NT2/D1 (cell line): ENCODE measurements around the gene CYB561A3.
"Not testable (repeated sequence)": the region's sequence is repeated elsewhere in the genome, so short reads cannot be mapped to it uniquely, and the experiment has no call there.

Source experiments
- DNase-seq: peaks from one replicate; pipeline ENCODE4 v3.0.0-alpha.2; 2011; ENCODE audit warnings: low read depth, low spot score
- H3K27me3 ChIP-seq: 2 replicates; pipeline ENCODE4 v1.6.0; 2011; ENCODE audit warnings: mild to moderate bottlenecking; ENCODE audit not compliant: insufficient read length, insufficient read depth
- H3K36me3 ChIP-seq: 2 replicates; pipeline ENCODE4 v1.6.1; 2011; ENCODE audit warnings: mild to moderate bottlenecking, low read length, mixed read lengths; ENCODE audit not compliant: insufficient read depth, insufficient read length
- H3K4me1 ChIP-seq: 2 replicates; pipeline ENCODE4 v1.5.1; 2011; ENCODE audit not compliant: insufficient read depth, insufficient read length
- H3K4me3 ChIP-seq: 2 replicates; pipeline ENCODE4 v1.5.1; 2011; ENCODE audit warnings: low read depth; ENCODE audit not compliant: insufficient read length
- H3K9ac ChIP-seq: 2 replicates; pipeline ENCODE4 v1.6.0; 2011; ENCODE audit warnings: low read depth; ENCODE audit not compliant: insufficient read length
- H3K9me3 ChIP-seq: 2 replicates; pipeline ENCODE4 v1.5.1; 2011; ENCODE audit warnings: mild to moderate bottlenecking, low read length; ENCODE audit not compliant: insufficient read depth
- SUZ12 ChIP-seq: IDR thresholded peaks from 2 replicates; pipeline ENCODE4 v1.6.1; 2011; ENCODE audit not compliant: insufficient read length, insufficient read depth; ENCODE audit errors: extremely low read depth
- YY1 ChIP-seq: IDR thresholded peaks from 2 replicates; pipeline ENCODE4 v1.6.1; 2011; ENCODE audit not compliant: insufficient read length, insufficient read depth
- ZNF274 ChIP-seq: IDR thresholded peaks from 2 replicates; pipeline ENCODE4 v1.6.1; 2011; ENCODE audit warnings: mild to moderate bottlenecking, low read depth, low read length

The CYB561A3 gene

DNA sequence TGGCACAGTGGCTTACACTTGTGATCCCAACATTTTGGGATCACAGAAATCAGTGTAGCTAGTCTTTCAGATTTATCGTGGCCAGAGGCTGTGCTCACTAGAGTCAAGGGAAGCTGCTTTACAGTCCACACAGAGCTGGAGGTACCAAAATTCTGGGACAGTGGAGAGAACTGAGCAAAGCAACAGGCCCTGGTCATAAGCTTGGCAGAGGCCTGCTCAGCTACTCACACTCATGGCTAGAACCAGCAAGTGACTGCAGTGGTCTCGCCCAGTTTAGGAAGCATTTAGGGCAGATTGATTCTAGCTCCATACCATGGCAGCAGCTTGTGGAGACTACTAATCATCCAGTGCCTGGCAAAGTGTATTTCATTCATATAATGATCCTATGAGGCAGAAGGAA, 39.5 kb upstream of the CYB561A3 start:
- no peak for DNase-seq
- Histone ChIP-seq H3K9ac (no peak overlapping the region), H3K27me3 (no peaks in the 10 kb centered on the region), H3K9me3 (no peaks in the 10 kb centered on the region), H3K36me3 (peaks cover 71% of the 10 kb centered on the region), H3K4me3 (no peak overlapping the region), H3K4me1 (no peaks in the 10 kb centered on the region)
- TF ChIP-seq ZNF274: no peak
- no peak for TF ChIP-seq SUZ12
- TF ChIP-seq YY1: no peak

DNA sequence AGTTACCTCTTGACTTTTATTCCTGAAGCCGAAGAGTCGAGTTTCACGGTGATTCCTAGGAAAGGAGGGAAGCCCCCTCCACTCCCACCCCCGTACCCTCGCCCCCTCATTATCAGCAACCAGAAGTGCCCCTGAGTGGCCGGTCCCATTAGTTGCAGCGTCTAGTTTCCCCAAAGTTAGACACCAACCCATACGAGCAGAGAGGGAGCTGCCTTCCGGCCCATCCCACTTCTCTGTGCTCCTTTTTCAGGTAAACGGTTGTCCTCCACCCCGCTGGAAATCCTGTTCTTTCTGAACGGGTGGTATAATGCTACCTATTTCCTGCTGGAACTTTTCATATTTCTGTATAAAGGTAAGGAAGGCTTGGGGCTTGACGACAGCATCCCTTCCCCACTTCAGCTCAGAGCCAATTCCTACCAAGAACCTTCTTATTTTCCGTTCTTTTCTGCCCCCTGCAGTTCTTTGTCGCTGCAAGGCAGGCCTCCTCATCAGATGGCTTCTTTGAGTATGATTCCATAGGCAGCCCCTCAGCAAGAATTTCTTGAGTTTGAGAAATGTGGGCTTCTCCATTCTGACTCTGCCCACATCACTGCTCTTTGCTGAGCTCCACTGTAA, 31.4 kb upstream of the CYB561A3 start:
- Histone ChIP-seq H3K27me3 (peaks cover 6% of the 10 kb centered on the region), H3K9me3 (peaks cover 6% of the 10 kb centered on the region; the same call in 1 of the 2 replicates), H3K9ac (peak overlapping the region; percentile 87), H3K4me1 (peaks cover 3% of the 10 kb centered on the region), H3K4me3 (peak overlapping the region; percentile 78), H3K36me3 (peaks cover 18% of the 10 kb centered on the region)
- DNase-seq: no peak
- TF ChIP-seq ZNF274: no peak
- no peak for TF ChIP-seq YY1
- TF ChIP-seq SUZ12: no peak

DNA sequence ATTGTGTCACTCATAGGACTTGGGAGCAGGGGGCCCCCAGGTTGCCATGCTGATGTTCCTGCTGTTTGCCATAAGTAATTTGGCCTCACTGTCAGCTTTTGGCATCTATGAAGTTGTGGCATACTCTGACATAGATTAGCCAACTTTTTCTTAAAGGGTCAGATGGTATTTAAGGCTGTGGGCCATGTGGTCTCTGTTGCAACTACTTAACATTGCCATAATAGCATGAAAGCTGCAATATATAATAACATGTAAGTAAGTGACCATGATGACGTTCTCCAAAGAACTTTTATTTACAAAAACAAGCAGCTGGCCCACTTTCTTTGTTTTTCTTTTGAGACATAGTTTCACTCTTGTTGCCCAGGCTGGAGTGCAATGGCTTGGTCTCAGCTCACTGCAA, 28.5 kb upstream of the CYB561A3 start:
- TF ChIP-seq ZNF274 (no peak), SUZ12 (no peak), YY1 (no peak)
- Histone ChIP-seq H3K4me1 (peaks cover 3% of the 10 kb centered on the region), H3K9me3 (peaks cover 6% of the 10 kb centered on the region; the same call in 1 of the 2 replicates), H3K9ac (no peak overlapping the region), H3K27me3 (peaks cover 6% of the 10 kb centered on the region), H3K36me3 (peaks cover 4% of the 10 kb centered on the region), H3K4me3 (no peak overlapping the region)
- DNase-seq: no peak

DNA sequence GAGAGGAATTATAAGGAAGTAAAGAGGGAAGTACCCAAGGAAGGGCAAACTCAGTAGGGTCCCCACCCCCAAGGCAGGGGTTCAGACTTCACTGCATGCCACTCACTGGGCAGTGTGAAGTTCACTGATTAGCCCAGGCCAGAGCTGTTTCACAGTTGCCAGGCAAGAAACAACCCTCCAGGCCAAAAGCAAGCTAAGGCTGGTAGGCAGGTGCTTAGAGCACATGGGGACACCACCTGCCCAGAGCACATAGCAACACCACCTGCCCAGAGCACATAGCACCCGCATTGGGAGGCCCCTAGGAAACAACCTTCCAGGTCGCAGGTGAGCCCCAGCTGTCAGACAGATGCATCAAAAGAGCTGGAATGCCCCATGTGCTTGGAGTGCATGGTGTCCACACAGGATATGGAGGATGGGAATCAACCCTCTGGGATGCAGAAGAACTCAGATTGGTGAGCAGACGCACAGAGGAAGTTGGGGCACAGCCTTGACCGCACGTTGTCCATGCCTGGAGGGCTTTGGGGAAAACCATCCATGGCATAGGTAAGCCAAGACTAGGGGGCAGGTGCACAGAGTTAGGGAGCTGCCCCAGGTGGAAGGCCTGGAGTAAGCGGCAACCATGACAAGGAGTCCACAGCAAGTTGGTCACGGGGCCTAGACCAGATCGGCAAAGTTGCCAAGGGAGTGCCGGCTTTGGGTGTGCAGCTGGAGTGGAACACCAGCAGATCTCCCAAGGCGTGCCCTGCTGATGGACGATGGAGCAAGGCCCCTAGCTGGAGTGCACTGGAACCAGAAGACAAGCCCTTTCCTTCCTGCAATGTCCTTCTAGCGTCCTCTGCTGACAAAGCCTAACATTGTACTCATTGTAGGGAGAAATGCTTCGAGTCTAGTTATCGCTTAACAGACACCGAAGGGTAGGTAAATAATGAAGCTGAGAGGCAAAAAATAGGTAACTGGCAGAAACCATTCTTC, 22.9 kb upstream of the CYB561A3 start:
- Histone ChIP-seq H3K27me3 (peaks cover 1% of the 10 kb centered on the region), H3K36me3 (peaks cover 8% of the 10 kb centered on the region), H3K4me1 (no peaks in the 10 kb centered on the region), H3K9ac (no peak overlapping the region), H3K4me3 (no peak overlapping the region), H3K9me3 (peaks cover under 1% of the 10 kb centered on the region; the same call in 1 of the 2 replicates)
- TF ChIP-seq YY1 (no peak), ZNF274 (no peak), SUZ12 (no peak)
- DNase-seq: no peak

DNA sequence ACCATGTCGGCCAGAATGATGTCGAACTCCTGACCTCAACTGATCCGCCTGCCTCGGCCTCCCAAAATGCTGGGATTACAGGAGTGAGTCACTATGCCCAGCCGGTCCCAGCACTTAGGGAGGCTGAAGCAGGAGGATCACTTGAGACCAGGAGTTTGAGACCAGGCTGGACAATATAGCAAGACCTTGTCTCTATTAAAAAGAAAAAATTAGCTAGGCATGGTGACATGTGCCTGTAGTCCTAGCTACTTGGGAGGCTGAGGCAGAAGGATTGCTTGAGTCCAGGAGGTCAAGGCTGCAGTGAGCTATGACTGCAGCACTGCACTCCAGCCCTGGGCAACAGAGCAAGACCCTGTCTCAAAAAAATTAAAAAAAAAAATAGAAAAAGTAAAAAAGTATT, 22.2 kb upstream of the CYB561A3 start:
- not testable (repeated sequence) for H3K4me1 ChIP-seq, H3K9me3 ChIP-seq, H3K4me3 ChIP-seq, H3K9ac ChIP-seq, H3K27me3 ChIP-seq, DNase-seq, H3K36me3 ChIP-seq

GRCh38 chr11:61380884-61381283, 19.2 kb upstream of the CYB561A3 start:
- peaks cover 4% of the 10 kb centered on the region for H3K4me1 ChIP-seq

GRCh38 chr11:61378713-61379313, 17.1 kb upstream of the CYB561A3 start:
- Histone ChIP-seq H3K9me3 (peaks cover 16% of the 10 kb centered on the region), H3K4me1 (peaks cover 4% of the 10 kb centered on the region), H3K36me3 (peaks cover 25% of the 10 kb centered on the region), H3K4me3 (no peak overlapping the region), H3K9ac (no peak overlapping the region), H3K27me3 (no peaks in the 10 kb centered on the region)
- TF ChIP-seq YY1: no peak
- TF ChIP-seq ZNF274: no peak
- TF ChIP-seq SUZ12: no peak
- no peak for DNase-seq

More at GRCh38 chr11:61380884-61381283, 19.2 kb upstream of the CYB561A3 start:
- Histone ChIP-seq H3K9me3 (no peaks in the 10 kb centered on the region), H3K9ac (no peak overlapping the region), H3K36me3 (peaks cover 18% of the 10 kb centered on the region), H3K4me3 (no peak overlapping the region), H3K27me3 (no peaks in the 10 kb centered on the region)
- TF ChIP-seq YY1 (no peak), SUZ12 (no peak), ZNF274 (no peak)
- no peak for DNase-seq
